Heart left ventricle (tissue), 16 donors: Measurements from ENCODE around the gene ODR4. TPM values are rescaled to one million over a fixed set of nuclear protein-coding genes. Genes with fewer than 3 reads are reported as not detected.

Source experiments
- ATAC-seq, 4 donors: fragments of 200-7000 bp; cut with Tn5 transposase; one replicate each; pipeline ENCODE4 v1.9.1; 2020 to 2022; ENCODE audit warnings: moderate library complexity in 4 of 4, mild to moderate bottlenecking in 3 of 4, moderate number of reproducible peaks in 1 of 4
- DNase-seq, 5 donors: peaks; one replicate each; pipeline ENCODE4 v3.0.0-alpha.2; 2020
- H3K27ac ChIP-seq, 12 donors: fragments of 200-600 bp; sonication (generic) in 4 of 12; one replicate each; pipeline versions ENCODE4 v1.5.0 to v1.8.0; 2016 to 2022; ENCODE audit warnings: mild to moderate bottlenecking in 2 of 12
- H3K27me3 ChIP-seq, 9 donors: fragments of 200-600 bp; sonication (generic) in 2 of 9; one replicate each; pipeline versions ENCODE4 v1.5.1 to v1.8.0; 2016 to 2022; ENCODE audit warnings: mild to moderate bottlenecking in 3 of 9
- H3K36me3 ChIP-seq, 9 donors: fragments of 200-600 bp; sonication (generic) in 2 of 9; one replicate each; pipeline versions ENCODE4 v1.5.0 to v1.8.0; 2018 to 2022; ENCODE audit warnings: mild to moderate bottlenecking in 2 of 9
- H3K4me1 ChIP-seq, 12 donors: fragments of 200-600 bp; sonication (generic) in 4 of 12; one replicate each; pipeline versions ENCODE4 v1.5.0 to v1.8.0; 2016 to 2022; ENCODE audit warnings: mild to moderate bottlenecking in 3 of 12
- H3K4me3 ChIP-seq, 12 donors: fragments of 200-600 bp; sonication (generic) in 4 of 12; one replicate each; pipeline versions ENCODE4 v1.5.0 to v1.8.0; 2017 to 2022; ENCODE audit warnings: mild to moderate bottlenecking in 9 of 12, moderate library complexity in 4 of 12
- H3K9me3 ChIP-seq, 12 donors: fragments of 200-600 bp; sonication (generic) in 4 of 12; one replicate each; pipeline versions ENCODE4 v1.5.0 to v1.8.0; 2016 to 2022; ENCODE audit warnings: mild to moderate bottlenecking in 1 of 12
- POLR2A ChIP-seq, 2 donors: fragments of 450-650 bp; IDR thresholded peaks; one replicate each; pipeline ENCODE4 v1.6.1; 2017; ENCODE audit warnings: antibody characterized with exemption in 2 of 2, mild to moderate bottlenecking in 2 of 2, moderate library complexity in 2 of 2
- WGBS, 4 donors: extraction: QIAGEN DNeasy Blood & Tissue Kit in 2 of 4; methylation state at CpG; one replicate each; pipeline versions ENCODE4 v1.1.5 to v1.1.7; 2013 to 2018; 5-methylcytosine and 5-hydroxymethylcytosine counted together
- intact Hi-C, 10 donors: fragments of 100-400 bp; cut with DNase I; formaldehyde crosslinking; loops; one replicate each; pipeline versions ENCODE4 v1.11.1 to v1.14.2; 2022
- polyA plus RNA-seq, 2 donors: library from polyadenylated mRNA; stranded (reverse); fragments of 200-250 nt; gene quantifications; one replicate each; pipeline ENCODE4 v1.2.3, GENCODE V29; 2013
- total RNA-seq, 9 donors: library from RNA; depleted of rRNA in 2 of 9; stranded (reverse); fragments of >200 nt in 2 of 9; fragmentation: NEBNext Ultra II Directional in 3 of 9; extraction: Animal tissue kit (Norgen Biotek cat#: 25700) in 3 of 9; gene quantifications; one replicate each; pipeline versions ENCODE4 v1.1.0 to v1.2.4, GENCODE V29; 2016 to 2023
- TF ChIP-seq, protein P1 (sequence below), 12 donors: fragments of 200-600 bp; sonication (generic) in 4 of 12; IDR thresholded peaks; one replicate each; pipeline versions ENCODE4 v1.5.0 to v1.8.0; 2018 to 2022; ENCODE audit warnings: antibody characterized with exemption in 12 of 12, mild to moderate bottlenecking in 5 of 12
- donor health status: ischemic (EF 13 %, LVEDD 7.1; RV severe dilation, severe dysfunction).
- donor health status: healthy with polysubstance abuse.
- donor health status: DM: no; HTN: yes; CAD: no.
- donor health status: DM: no; HTN: no; CAD: no.
- donor health status: ischemic (EF 25% LVEDD 6.9; RV normal size, moderate dysfunction).
- donor health status: ischemic (EF 25% LVEDD 5.7; RV mildly dilated, moderate dysfunction).
- donor health status: healthy.
- donor health status: DM: yes; HTN: yes; CAD: no.
- donor health status: ischemic (EF 35%, LVEDD 5.7; RV mildly dilated, moderate dysfunction).
- donor health status: nonischemic (EF 11% LVEDD 7.7; RV severe dilation, severe dysfunction).
- donor health status: DM: yes; HTN: yes; CAD: no.
- donor health status: PGD.
- donor health status: ischemic (EF 29% LVEDD 5.4; RV normal size, mild dysfunction).
- donor health status: nonischemic (EF 23%, LVEDD 6.1; RV moderate dilation, normal function).

Gene ODR4
- total and polyA plus RNA-seq, 11 donors, result 8.7 to 15.5 (median 11.3) TPM

DNA sequence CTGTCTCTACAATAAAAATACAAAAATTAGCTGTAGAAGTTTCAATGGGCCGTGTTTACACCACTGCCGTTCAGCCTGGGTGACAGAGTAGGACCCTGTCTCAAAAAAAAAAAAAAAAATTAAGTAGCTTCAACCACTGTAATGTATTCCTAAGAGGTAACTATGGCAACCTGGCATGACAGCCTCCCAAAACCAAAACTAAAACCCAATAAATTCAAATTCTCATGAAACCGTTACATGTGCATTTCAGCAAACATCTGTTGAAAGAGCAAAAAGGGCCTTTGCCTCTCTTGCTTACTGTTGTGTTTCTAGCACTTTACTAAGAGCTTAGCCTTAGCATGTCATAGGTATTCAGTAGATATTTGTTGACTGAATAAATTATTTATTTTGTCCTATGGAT lies 33.5 kb downstream of the ODR4 start:
- Histone ChIP-seq H3K4me3 (no peak overlapping the region), H3K36me3 (peaks cover 0 to 98% (median 80%) of the 10 kb centered on the region in 9 donors), H3K9me3 (no peaks in the 10 kb centered on the region), H3K27me3 (no peaks in the 10 kb centered on the region), H3K27ac (no peak overlapping the region), H3K4me1 (peaks cover 0 to 7% (median 0%) of the 10 kb centered on the region in 12 donors)
- DNase-seq (no peak), ATAC-seq (no peak)
- 86 to 95% (median 90%) methylated on average over 3 of the region's 3 CpGs for WGBS, 4 donors
- intact Hi-C loops, result loop anchor here in 6 of 10 donors (10.0 kb wide), 2 partner anchors 74 to 576 kb away; no protein-coding TSS in a partner anchor
- TF ChIP-seq, protein P1, sequence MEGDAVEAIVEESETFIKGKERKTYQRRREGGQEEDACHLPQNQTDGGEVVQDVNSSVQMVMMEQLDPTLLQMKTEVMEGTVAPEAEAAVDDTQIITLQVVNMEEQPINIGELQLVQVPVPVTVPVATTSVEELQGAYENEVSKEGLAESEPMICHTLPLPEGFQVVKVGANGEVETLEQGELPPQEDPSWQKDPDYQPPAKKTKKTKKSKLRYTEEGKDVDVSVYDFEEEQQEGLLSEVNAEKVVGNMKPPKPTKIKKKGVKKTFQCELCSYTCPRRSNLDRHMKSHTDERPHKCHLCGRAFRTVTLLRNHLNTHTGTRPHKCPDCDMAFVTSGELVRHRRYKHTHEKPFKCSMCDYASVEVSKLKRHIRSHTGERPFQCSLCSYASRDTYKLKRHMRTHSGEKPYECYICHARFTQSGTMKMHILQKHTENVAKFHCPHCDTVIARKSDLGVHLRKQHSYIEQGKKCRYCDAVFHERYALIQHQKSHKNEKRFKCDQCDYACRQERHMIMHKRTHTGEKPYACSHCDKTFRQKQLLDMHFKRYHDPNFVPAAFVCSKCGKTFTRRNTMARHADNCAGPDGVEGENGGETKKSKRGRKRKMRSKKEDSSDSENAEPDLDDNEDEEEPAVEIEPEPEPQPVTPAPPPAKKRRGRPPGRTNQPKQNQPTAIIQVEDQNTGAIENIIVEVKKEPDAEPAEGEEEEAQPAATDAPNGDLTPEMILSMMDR (IDR thresholded peaks at IDR 0.05), result no peak
- no peak for TF ChIP-seq POLR2A (IDR thresholded peaks at IDR 0.05)

DNA sequence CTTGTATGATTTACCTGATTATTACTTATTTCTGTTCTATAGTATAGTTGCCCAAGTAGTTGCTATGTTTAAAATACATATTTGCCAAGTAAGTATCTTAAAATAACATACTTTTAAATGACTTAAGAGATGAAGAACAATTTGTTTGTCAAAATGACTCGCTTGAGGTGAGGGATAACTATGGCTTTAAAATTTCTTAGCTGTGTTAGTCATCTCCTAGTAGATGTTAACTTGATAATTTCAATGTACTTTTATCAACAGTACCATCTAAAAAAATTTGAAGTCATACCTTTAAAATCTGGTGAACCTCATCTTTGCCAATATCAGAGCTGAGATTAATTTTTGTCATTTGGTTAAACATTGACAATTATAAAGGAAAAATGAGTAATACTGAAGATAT lies 37.7 kb downstream of the ODR4 start:
- Histone ChIP-seq H3K27me3 (no peaks in the 10 kb centered on the region), H3K27ac (no peak overlapping the region), H3K4me3 (no peak overlapping the region), H3K36me3 (peaks cover 0 to 81% (median 65%) of the 10 kb centered on the region in 9 donors), H3K4me1 (no peaks in the 10 kb centered on the region), H3K9me3 (no peaks in the 10 kb centered on the region)
- TF ChIP-seq, protein P1 (IDR thresholded peaks at IDR 0.05), result no peak
- TF ChIP-seq POLR2A (IDR thresholded peaks at IDR 0.05), result no peak
- no peak for ATAC-seq
- intact Hi-C loops, result no loop called here
- 94 to 100% (median 96%) methylated on average over 1 of the region's 1 CpG for WGBS, 4 donors
- no peak for DNase-seq

DNA sequence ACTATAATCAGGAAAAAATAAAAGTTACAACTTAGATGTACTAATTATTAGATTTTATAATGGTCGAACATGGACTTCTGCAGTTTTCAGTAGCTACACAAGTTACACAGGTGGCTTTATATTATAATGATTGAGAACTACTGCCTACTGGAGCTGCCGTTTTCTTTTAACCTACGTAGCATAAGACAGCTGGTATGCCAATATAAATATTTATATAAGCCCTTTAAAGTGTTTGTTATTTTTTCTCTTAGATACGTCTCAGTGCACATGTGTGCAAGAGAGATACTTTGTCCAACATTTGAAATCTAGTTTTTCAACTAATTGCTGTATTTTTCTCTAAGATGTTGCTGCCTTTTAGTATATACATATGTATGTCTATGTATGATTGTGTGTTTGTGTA lies 42.9 kb downstream of the ODR4 start:
- no peaks in the 10 kb centered on the region for H3K27me3 ChIP-seq
- DNase-seq (no peak), ATAC-seq (no peak)
- H3K4me1 ChIP-seq, result peaks cover 0 to 14% (median 0%) of the 10 kb centered on the region in 12 donors
- no peaks in the 10 kb centered on the region for H3K9me3 ChIP-seq
- 82 to 91% (median 88%) methylated on average over 4 of the region's 4 CpGs for WGBS, 4 donors
- H3K36me3 ChIP-seq, result peaks cover 0 to 54% (median 36%) of the 10 kb centered on the region in 9 donors
- intact Hi-C loops, result no loop called here
- no peak overlapping the region for H3K4me3 ChIP-seq
- no peak for TF ChIP-seq POLR2A (IDR thresholded peaks at IDR 0.05)
- TF ChIP-seq, protein P1 (IDR thresholded peaks at IDR 0.05), result no peak
- H3K27ac ChIP-seq, result no peak overlapping the region

DNA sequence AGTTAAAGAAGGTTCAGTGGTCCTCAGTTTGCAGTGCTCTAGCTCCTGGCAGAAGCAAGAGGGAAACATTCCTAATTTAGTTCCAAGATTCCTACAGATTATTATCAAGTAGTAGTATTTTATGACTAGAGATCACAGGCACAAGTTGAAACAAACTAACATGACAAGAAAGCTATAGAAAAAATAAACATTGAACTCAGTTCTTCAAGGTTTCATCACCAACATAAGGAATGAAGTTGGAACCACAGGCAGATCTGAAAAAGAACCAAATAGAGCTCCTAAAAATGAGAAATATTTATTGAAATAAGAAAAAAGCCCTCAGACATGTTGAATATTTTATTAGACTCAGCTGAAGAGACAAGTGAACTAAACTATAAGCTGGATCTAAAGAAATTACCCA lies 44.7 kb downstream of the ODR4 start:
- no peak for DNase-seq
- Histone ChIP-seq H3K27ac (peak overlapping the region in 3 of 12 donors; percentile 11 to 31 (median 12)), H3K9me3 (no peaks in the 10 kb centered on the region), H3K36me3 (peaks cover 0 to 42% (median 28%) of the 10 kb centered on the region in 9 donors), H3K4me1 (peaks cover 0 to 14% (median 0%) of the 10 kb centered on the region in 12 donors), H3K4me3 (no peak overlapping the region), H3K27me3 (no peaks in the 10 kb centered on the region)
- TF ChIP-seq, protein P1 (IDR thresholded peaks at IDR 0.05), result no peak
- TF ChIP-seq POLR2A (IDR thresholded peaks at IDR 0.05), result no peak
- intact Hi-C loops, result no loop called here
- no peak for ATAC-seq
